K562 (cell line): ENCODE measurements around the gene PARD3. TPM values are rescaled to one million over a fixed set of nuclear protein-coding genes. Genes with fewer than 3 reads are reported as not detected.

ENCODE experiments used
- ATAC-seq: fragments of 200-7000 bp; cut with Tn5 transposase; 3 replicates; pipeline ENCODE4 v1.9.1; 2020; ENCODE audit warnings: moderate library complexity
- BruUV-seq: library from RNA; stranded (reverse); fragments of 400-500 nt; replicated peaks from 2 replicates; lab custom pipeline; 2021; lab: Mats Ljungman, UMichigan
- CTCF ChIA-PET: fragments of 300-600 bp; formaldehyde crosslinking; extraction: SDS; loops from one replicate; lab custom pipeline; 2021; ENCODE audit warnings: low intra/inter-chr PET ratio; lab: Yijun Ruan, JAX
- POLR2A ChIA-PET: fragments of 300-600, 350-650 bp; sonication (Branson Sonifier 250); formaldehyde crosslinking; extraction: SDS; loops from one replicate; lab custom pipeline; 2021; ENCODE audit warnings: antibody characterized with exemption, inconsistent platforms; lab: Yijun Ruan, JAX
- DNase-seq, 4 experiments: peaks; one replicate each; pipeline versions ENCODE4 v3.0.0 to v3.0.0-alpha.2; 2011 to 2018; ENCODE audit warnings: low spot score in 3 of 4, mixed read lengths in 3 of 4; ENCODE audit errors: extremely low read depth in 1 of 4
- FAIRE-seq: peaks from 2 replicates; lab custom pipeline; 2011; peaks lifted over from hg19 to GRCh38; lab: Jason Lieb, UNC
- H2AFZ ChIP-seq: 2 replicates; pipeline ENCODE4 v1.6.0; 2011; ENCODE audit warnings: low read depth, low read length, control low read depth, inconsistent platforms
- H3K27ac ChIP-seq: fragments of 200-600 bp; 3 replicates; pipeline ENCODE4 v1.8.0; 2011; ENCODE audit warnings: low read depth, mild to moderate bottlenecking, control low read depth, inconsistent platforms, low read length, moderate library complexity, mixed read lengths; ENCODE audit errors: extremely low read depth
- H3K27me3 ChIP-seq, 2 experiments: fragments of 300-600 bp in 1 of 2; 2 replicates in 1 of 2; 3 replicates in 1 of 2; pipeline versions ENCODE4 v1.6.0 to v1.8.0; 2011; ENCODE audit warnings: inconsistent platforms in 2 of 2, low read length in 2 of 2, mild to moderate bottlenecking in 1 of 2, mixed read lengths in 1 of 2, moderate library complexity in 1 of 2; ENCODE audit not compliant: control insufficient read depth in 2 of 2, insufficient read depth in 2 of 2
- H3K36me3 ChIP-seq: fragments of 300-600 bp; 3 replicates; pipeline ENCODE4 v1.8.0; 2011; ENCODE audit warnings: mild to moderate bottlenecking, low read length, inconsistent platforms; ENCODE audit not compliant: control insufficient read depth, insufficient read depth
- H3K4me1 ChIP-seq, 2 experiments: fragments of 200-600 bp in 1 of 2; replicated peaks in 1 of 2; 2 replicates in 1 of 2; 3 replicates in 1 of 2; pipeline versions ENCODE4 v1.5.1 to v1.8.0; 2011; ENCODE audit warnings: inconsistent platforms in 2 of 2, low read length in 2 of 2, mild to moderate bottlenecking in 1 of 2, mixed read lengths in 1 of 2, moderate library complexity in 1 of 2; ENCODE audit not compliant: control insufficient read depth in 2 of 2, insufficient read depth in 2 of 2
- H3K4me2 ChIP-seq: 2 replicates; pipeline ENCODE4 v1.6.1; 2011; ENCODE audit warnings: low read length, control low read depth, inconsistent platforms, mixed read lengths; ENCODE audit not compliant: insufficient read depth
- H3K4me3 ChIP-seq: fragments of 200-600 bp; sonication (generic), shearing (Covaris generic); 2 replicates; pipeline ENCODE4 v1.5.1; 2016; ENCODE audit warnings: control low read depth, inconsistent platforms
- H3K79me2 ChIP-seq: fragments of 200-600 bp; 3 replicates; pipeline ENCODE4 v1.8.0; 2011; ENCODE audit warnings: low read length, inconsistent platforms; ENCODE audit not compliant: control insufficient read depth, insufficient read depth
- H3K9ac ChIP-seq, 2 experiments: 2 replicates each; pipeline versions ENCODE4 v1.6.0 to v1.6.1; 2011; ENCODE audit warnings: low read depth in 2 of 2, low read length in 2 of 2, control low read depth in 1 of 2, inconsistent platforms in 1 of 2, mild to moderate bottlenecking in 1 of 2, mixed read lengths in 1 of 2; ENCODE audit not compliant: insufficient read depth in 1 of 2
- H3K9me1 ChIP-seq: one replicate; pipeline ENCODE4 v1.6.0; 2011; ENCODE audit warnings: inconsistent platforms, mild to moderate bottlenecking, low read length, moderate library complexity; ENCODE audit not compliant: control insufficient read depth, insufficient read depth
- H3K9me3 ChIP-seq: replicated peaks from 2 replicates; pipeline ENCODE4 v1.5.1; 2011; ENCODE audit warnings: low read depth, low read length, inconsistent platforms; ENCODE audit not compliant: control insufficient read depth, insufficient read depth
- H4K20me1 ChIP-seq: replicated peaks from 2 replicates; pipeline ENCODE4 v1.6.1; 2011; ENCODE audit warnings: low read length, inconsistent platforms, mixed read lengths; ENCODE audit not compliant: control insufficient read depth, insufficient read depth
- CBX1 ChIP-seq: sonication (generic); IDR thresholded peaks from 2 replicates; pipeline ENCODE4 v1.6.1; 2016; ENCODE audit warnings: antibody characterized with exemption, low read depth, mild to moderate bottlenecking
- ESRRB ChIP-seq: fragments of 250-450 bp; sonication (Bioruptor Pico); IDR thresholded peaks from 2 replicates; pipeline ENCODE4 v1.5.0; 2020; ENCODE audit warnings: mild to moderate bottlenecking, moderate library complexity, borderline replicate concordance
- FOXA1 ChIP-seq: fragments of 450-650 bp; IDR thresholded peaks from 2 replicates; pipeline ENCODE4 v1.6.1; 2016; ENCODE audit warnings: mild to moderate bottlenecking, borderline replicate concordance
- REST ChIP-seq, 2 experiments: fragments of 450-650 bp; formaldehyde crosslinking in 1 of 2; IDR thresholded peaks; 2 replicates each; pipeline versions ENCODE4 v1.4.0 to v1.6.1; 2014 to 2020; ENCODE audit warnings: mild to moderate bottlenecking in 2 of 2, borderline replicate concordance in 1 of 2, low read depth in 1 of 2
- ZBTB33 ChIP-seq: sonication (generic); formaldehyde crosslinking; IDR thresholded peaks from 2 replicates; pipeline ENCODE4 v1.8.1; 2023; ENCODE audit warnings: mild to moderate bottlenecking, missing genetic modification reagents
- ZZZ3 ChIP-seq: fragments of 450-650 bp; IDR thresholded peaks from 2 replicates; pipeline ENCODE4 v1.6.1; 2016; ENCODE audit warnings: antibody characterized with exemption, mild to moderate bottlenecking, moderate library complexity
- WGBS: fragments of 100-300 bp; shearing (Covaris generic); methylation state at CpG from one replicate; pipeline ENCODE4 v1.1.6; 2016; ENCODE audit warnings: low coverage, mixed read lengths; ENCODE audit not compliant: insufficient coverage; ENCODE audit errors: missing lambda C conversion rate; 5-methylcytosine and 5-hydroxymethylcytosine counted together
- in situ Hi-C: fragments of 300-500 bp; cut with MboI; formaldehyde crosslinking; loops from 4 replicates; pipeline ENCODE4 v1.15.0; 2018; ENCODE audit warnings: inconsistent platforms, mixed read lengths
- intact Hi-C: fragments of 100-400 bp; cut with micrococcal nuclease; formaldehyde crosslinking; loops from 2 replicates; pipeline ENCODE4 v1.14.2; 2022
- polyA plus RNA-seq, 8 experiments: library from polyadenylated mRNA; depleted of rRNA in 4 of 8; stranded (reverse) in 5 of 8; unstranded in 3 of 8; fragments of >200 nt; fragmentation: Nextera tagmentation in 2 of 8; fragmentation: Illumina TruSeq in 1 of 8; extraction: Ambion mirVana in 2 of 8; extraction: Trizol in 1 of 8; gene quantifications; 2 replicates each; pipeline versions ENCODE4 v1.2.1 to v1.2.3, GENCODE V29; 2011 to 2014; ENCODE audit warnings: inconsistent platforms in 1 of 8, missing spikeins in 1 of 8
- total RNA-seq, 7 experiments: library from RNA; depleted of rRNA in 6 of 7; stranded (reverse); fragments of >200 nt in 6 of 7; fragmentation: Illumina TruSeq in 2 of 7; extraction: Trizol in 2 of 7; gene quantifications; 2 replicates each; pipeline versions ENCODE4 v1.2.1 to v1.2.3, GENCODE V29; 2011 to 2021; ENCODE audit warnings: low replicate concordance in 1 of 7

PARD3 gene
- total and polyA plus RNA-seq, 9 of the 15 experiments (the other 6 are each of a cell fraction or from before 2014, with no cell fraction given): 2.7 to 11.7 (median 7.7) TPM

GRCh38 chr10:34260904-34261303, 554.2 kb downstream of the PARD3 start:
- H3K79me2 ChIP-seq: no peaks in the 10 kb centered on the region
- no peak for TF ChIP-seq ESRRB
- TF ChIP-seq CBX1: no peak
- no peak for TF ChIP-seq ZBTB33
- H3K36me3 ChIP-seq: no peaks in the 10 kb centered on the region
- FAIRE-seq (no peak), DNase-seq (no peak), ATAC-seq (no peak)
- BruUV-seq: no TSS peak
- H3K9me1 ChIP-seq: no peaks in the 10 kb centered on the region
- H3K27ac ChIP-seq: no peak overlapping the region
- no peaks in the 10 kb centered on the region for H4K20me1 ChIP-seq
- ChIA-PET CTCF (no interaction called here), POLR2A (no interaction called here)
- no peaks in the 10 kb centered on the region for H3K9me3 ChIP-seq
- no peaks in the 10 kb centered on the region for H3K27me3 ChIP-seq
- H3K4me1 ChIP-seq: no peaks in the 10 kb centered on the region
- H3K4me2 ChIP-seq: no peak overlapping the region
- in situ Hi-C loops: no loop called here
- no peak overlapping the region for H3K9ac ChIP-seq
- no peak overlapping the region for H3K4me3 ChIP-seq
- intact Hi-C loops: no loop called here
- 23% methylated on average over 5 of the region's 5 CpGs for WGBS
- H2AFZ ChIP-seq: no peak overlapping the region

GRCh38 chr10:34256216-34256615, 558.9 kb downstream of the PARD3 start:
- H3K9me3 ChIP-seq: no peaks in the 10 kb centered on the region
- in situ Hi-C loops: no loop called here
- TF ChIP-seq FOXA1 (no peak), ZZZ3 (no peak), REST (IDR thresholded peaks at IDR 0.05; ENCODE audit: borderline replicate concordance) (no peak), REST (CRISPR knock-in tag; IDR thresholded peaks at IDR 0.05; ENCODE audit: low read depth) (no peak)

More at GRCh38 chr10:34256216-34256615, 558.9 kb downstream of the PARD3 start:
- Histone ChIP-seq H3K27me3 (no peaks in the 10 kb centered on the region), H3K79me2 (no peaks in the 10 kb centered on the region), H3K27ac (no peak overlapping the region), H4K20me1 (no peaks in the 10 kb centered on the region), H3K9me1 (no peaks in the 10 kb centered on the region), H3K4me2 (no peak overlapping the region), H3K4me3 (no peak overlapping the region), H3K9ac (no peak overlapping the region), H2AFZ (no peak overlapping the region), H3K4me1 (no peaks in the 10 kb centered on the region), H3K36me3 (no peaks in the 10 kb centered on the region)
- FAIRE-seq (no peak), DNase-seq (no peak), ATAC-seq (no peak)
- WGBS: 2% methylated on average over 4 of the region's 4 CpGs
- ChIA-PET CTCF (no interaction called here), POLR2A (interaction anchor here (0.6 kb wide), 1 partner anchor 108 kb away, joined by 3 read pairs; no protein-coding TSS in a partner anchor)
- intact Hi-C loops: no loop called here
- BruUV-seq: no TSS peak
